ENCODE data around the gene BICRA. TPM values are rescaled to one million over a fixed set of nuclear protein-coding genes. Genes with fewer than 3 reads are reported as not detected.

Gene BICRA
- total and polyA plus RNA-seq, 9 of the 15 experiments (the other 6 are each of a cell fraction or from before 2014, with no cell fraction given) = 0.01 to 8.8 (median 1.2) TPM

DNA sequence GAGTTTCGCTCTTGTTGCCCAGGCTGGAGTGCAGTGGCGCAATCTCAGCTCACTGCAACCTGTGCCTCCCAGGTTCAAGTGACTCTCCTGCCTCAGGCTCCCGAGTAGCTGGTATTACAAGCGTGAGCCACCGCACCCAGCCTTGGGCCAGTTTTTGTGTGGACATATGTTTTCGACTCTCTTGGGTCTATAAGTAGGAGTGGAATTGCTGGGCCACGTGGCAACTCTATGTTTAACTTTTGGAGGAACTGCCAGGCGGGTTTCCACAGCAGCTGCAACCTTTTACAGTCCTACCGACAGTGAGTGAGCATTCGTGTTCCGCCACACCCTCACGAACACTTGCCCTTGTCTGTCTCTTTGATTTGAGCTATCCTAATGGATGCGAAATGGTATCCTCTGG, 44.9 kb downstream of the BICRA start (continued):
- TF ChIP-seq PTRF (tag; IDR thresholded peaks at IDR 0.05) = no peak

DNA sequence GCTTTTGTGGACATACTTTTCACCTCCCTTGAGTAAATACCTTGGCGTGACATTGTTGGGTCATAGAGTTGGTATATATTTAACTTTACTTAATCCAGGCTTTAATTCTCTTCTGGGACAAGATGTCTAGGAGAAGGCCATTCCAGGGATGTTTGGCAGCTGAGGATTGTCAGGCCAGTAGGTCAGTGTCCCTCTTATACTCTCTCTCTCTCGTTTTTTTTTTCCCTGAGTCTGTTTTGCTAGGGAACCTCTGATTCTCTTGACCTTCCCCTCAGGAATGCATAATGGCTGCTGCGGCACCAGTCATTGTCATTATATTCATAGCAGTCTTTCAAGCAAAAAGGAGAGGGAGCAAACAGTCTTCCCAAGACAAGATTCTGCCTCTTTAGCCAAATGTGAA, 48.8 kb downstream of the BICRA start:
- no peak for FAIRE-seq
- Histone ChIP-seq H3K36me3 (ENCODE audit: control insufficient read depth, insufficient read depth, low read length) (peaks cover 6% of the 10 kb centered on the region; the same call in 1 of the 3 replicates), H3K4me3 (no peak overlapping the region), H3K9me1 (ENCODE audit: control insufficient read depth, insufficient read depth, low read length) (peaks cover 3% of the 10 kb centered on the region), H3K9me3 (replicated peaks; ENCODE audit: control insufficient read depth, insufficient read depth, low read depth, low read length) (no peaks in the 10 kb centered on the region), H3K27ac (ENCODE audit: extremely low read depth, low read depth, low read length) (no peak overlapping the region), H2AFZ (ENCODE audit: low read depth, low read length) (no peak overlapping the region), H3K9ac (ENCODE audit: insufficient read depth in 1 of 2, low read depth in 2 of 2, low read length in 2 of 2) (0 out of 4 replicates have a peak overlapping the region, but pooled peaks of 1 of the 2 experiments have one; percentile 13), H3K4me2 (ENCODE audit: insufficient read depth, low read length) (no peak overlapping the region), H3K4me1 (replicated peaks in 1 of 2; ENCODE audit: control insufficient read depth in 2 of 2, insufficient read depth in 2 of 2, low read length in 2 of 2) (peaks cover 3 to 4% of the 10 kb centered on the region in 2 experiments; a peak in 4 of 5 replicates), H3K79me2 (ENCODE audit: control insufficient read depth, insufficient read depth, low read length) (peaks cover 8% of the 10 kb centered on the region; the same call in 2 of the 3 replicates), H4K20me1 (replicated peaks; ENCODE audit: control insufficient read depth, insufficient read depth, low read length) (peaks cover 14% of the 10 kb centered on the region), H3K27me3 (ENCODE audit: control insufficient read depth in 2 of 2, insufficient read depth in 2 of 2, low read length in 2 of 2) (no peaks in the 10 kb centered on the region)
- no TSS peak for BruUV-seq (replicated peaks)
- no peak for ATAC-seq
- POLR2A ChIA-PET = no interaction called here
- DNase-seq (ENCODE audit: extremely low read depth in 1 of 4, low spot score in 3 of 4) = no peak
- CTCF ChIA-PET (ENCODE audit: low intra/inter-chr PET ratio) = no interaction called here
- intact Hi-C loops (cut with micrococcal nuclease) = no loop called here
- TF ChIP-seq NEUROD1 (IDR thresholded peaks at IDR 0.05; ENCODE audit: borderline replicate concordance, low read depth, low read length, partially characterized antibody) = no peak
- TF ChIP-seq RBM25 (IDR thresholded peaks at IDR 0.05; ENCODE audit: low read depth, low read length, severe bottlenecking) = peak; percentile 66
- no peak for TF ChIP-seq RBM15 (IDR thresholded peaks at IDR 0.05; ENCODE audit: insufficient read depth, low read length)
- WGBS (ENCODE audit: insufficient coverage, low coverage, missing lambda C conversion rate) = 75% methylated on average over 3 of the region's 3 CpGs
- in situ Hi-C loops (cut with MboI) = no loop called here

All from K562 (cell line).